Mucosa of gallbladder (tissue), 1 donor: ENCODE measurements around the gene RASSF4. TPM values are rescaled to one million over a fixed set of nuclear protein-coding genes. Genes with fewer than 3 reads are reported as not detected.

ENCODE experiments used
- DNase-seq: peaks from one replicate; pipeline ENCODE4 v3.0.0-alpha.2; 2020; ENCODE audit warnings: low spot score
- total RNA-seq: library from RNA; stranded (reverse); gene quantifications from one replicate; pipeline ENCODE4 v1.2.1, GENCODE V29; 2021
- donor health status: DM: no; HTN: no; CAD: no.

RASSF4 gene
- total RNA-seq, 1 donor from 2014 or later = 41.9 TPM

GRCh38 chr10:44928462-44928861 lies 31.1 kb upstream of the RASSF4 start:
- DNase-seq = no peak

DNA sequence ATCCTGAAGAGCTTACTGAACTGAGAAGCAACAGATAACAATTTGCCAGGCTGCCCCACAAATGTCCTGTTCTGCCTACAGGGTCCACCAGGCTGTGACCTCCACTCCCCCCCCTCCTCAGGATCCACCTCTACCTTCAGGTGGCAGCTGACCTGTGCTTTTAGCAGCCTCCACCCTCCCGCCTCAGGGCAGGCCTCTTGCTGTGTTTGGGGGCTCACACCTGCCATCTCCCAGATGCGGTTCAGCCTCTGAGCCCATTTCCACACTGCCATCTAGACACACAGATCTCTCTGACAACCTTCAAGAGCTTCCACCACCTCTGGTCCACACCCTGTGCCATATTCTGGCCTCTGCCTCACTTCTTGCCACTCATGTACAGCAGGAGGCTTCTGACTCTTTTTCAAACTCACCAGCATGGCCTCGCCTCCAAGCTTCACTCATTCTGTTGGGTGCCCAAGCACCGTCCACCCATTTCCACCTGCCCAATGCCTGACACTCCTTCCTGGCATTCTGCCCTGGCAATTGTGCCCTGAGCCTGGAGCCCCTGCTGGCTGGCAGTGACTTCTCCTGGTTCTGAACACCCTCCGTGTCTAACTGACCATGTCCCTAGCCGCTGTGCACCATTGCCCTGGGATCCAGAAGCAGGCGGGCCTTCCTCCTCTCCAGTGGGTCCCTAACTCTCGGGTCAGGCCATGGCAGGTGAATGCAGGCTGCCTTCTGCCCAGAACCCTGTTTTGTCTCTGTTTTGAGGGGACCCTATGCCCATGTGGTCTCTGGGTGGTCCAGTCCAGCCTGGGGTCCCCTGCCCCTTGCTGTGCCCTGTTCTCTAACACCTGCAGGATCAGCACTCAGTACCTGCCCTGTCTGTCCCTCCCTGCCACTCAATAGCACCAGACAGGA lies 30.0 kb upstream of the RASSF4 start:
- no peak for DNase-seq

- no peak for DNase-seq
These were observed 28.5 kb upstream of the RASSF4 start for GRCh38 chr10:44930904-44931620.

DNA sequence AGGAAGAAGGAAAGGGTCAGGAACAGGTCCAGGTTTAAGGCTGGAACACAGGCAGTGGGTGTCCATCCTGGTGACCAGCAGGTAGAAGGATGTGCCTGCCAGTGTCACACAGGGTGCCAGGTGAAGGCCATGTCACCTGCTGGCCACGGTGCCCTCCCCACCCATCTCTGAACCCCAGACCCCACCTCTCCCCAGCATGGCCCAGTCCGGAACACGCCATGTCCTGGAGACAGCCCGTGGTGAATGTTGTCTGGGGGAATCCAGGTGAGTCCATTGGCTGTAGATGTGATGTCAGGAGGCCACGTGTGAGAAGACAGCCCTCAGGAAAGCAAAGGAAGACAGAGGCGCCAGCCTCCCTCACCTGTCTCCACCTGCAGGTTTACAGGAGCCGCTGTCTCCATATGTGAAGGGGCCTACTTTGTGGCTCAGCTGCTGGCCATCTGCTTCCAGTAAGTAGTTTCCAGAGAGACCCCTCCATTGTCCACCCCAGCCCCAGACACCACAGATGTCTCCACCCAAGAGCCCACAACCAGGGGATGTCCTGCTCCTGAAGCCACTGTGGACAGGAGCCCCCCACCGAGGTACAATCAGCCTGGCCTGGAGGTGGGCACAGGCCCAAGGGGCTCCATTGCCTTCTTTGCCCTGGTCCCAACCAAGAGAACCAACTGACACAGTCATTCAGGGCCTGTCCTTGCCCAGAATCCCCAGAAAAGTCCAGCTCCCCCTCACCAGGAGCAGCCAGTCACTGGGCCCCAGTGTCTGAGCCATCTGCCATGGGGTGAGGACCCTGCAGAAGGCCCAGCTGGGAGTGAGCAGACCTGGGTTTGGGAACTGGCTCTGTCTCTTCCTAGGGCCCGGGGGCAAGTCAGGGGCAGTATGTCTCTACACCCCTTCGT lies 27.7 kb upstream of the RASSF4 start:
- DNase-seq = no peak

DNA sequence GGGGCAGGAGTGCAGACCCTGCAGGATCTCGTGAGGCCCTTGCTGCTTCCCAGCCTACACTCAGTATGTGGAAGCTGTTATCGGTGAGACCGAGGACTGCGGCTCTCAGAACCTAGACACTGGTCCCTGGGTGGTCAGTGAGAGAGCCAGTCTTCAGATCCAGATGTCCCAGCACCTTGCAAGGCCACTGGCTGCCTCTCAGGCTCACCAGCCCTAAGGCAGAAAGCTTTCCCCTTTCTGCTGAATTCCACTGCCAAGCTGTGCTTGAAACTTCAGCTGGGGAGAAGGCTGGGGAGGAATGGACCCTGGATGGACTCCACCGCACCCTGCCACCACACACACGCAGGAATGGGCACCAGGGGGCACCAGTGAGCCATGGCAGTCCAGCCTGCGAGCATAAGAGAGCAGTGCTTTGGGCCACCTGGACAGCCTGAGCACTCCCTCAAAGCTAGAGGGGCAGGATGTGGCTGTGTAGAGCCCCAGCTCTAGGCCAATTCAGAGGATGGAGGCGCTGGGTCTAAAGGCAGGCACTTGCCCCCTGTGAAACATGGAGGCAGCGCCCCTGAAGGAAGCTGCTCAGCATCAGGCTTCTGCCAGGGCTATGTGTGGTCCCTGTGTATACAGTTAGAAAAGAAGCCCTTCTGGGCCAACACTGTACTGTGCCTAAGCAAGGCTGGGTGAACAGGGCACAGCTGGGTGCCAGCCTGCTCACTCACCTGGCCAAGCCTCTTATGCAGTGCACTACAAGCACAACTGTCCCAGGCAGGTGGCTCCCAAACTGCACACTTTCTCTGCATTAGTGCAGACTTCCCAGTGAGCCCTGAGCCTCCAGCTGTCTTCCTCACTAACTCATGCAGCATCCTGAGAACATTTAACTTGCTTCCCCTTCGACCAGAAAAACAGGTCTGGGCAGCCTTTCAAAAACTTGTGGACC lies 26.8 kb upstream of the RASSF4 start:
- DNase-seq = peak; percentile 90

GRCh38 chr10:44933451-44934321 lies 25.9 kb upstream of the RASSF4 start:
- DNase-seq = no peak

DNA sequence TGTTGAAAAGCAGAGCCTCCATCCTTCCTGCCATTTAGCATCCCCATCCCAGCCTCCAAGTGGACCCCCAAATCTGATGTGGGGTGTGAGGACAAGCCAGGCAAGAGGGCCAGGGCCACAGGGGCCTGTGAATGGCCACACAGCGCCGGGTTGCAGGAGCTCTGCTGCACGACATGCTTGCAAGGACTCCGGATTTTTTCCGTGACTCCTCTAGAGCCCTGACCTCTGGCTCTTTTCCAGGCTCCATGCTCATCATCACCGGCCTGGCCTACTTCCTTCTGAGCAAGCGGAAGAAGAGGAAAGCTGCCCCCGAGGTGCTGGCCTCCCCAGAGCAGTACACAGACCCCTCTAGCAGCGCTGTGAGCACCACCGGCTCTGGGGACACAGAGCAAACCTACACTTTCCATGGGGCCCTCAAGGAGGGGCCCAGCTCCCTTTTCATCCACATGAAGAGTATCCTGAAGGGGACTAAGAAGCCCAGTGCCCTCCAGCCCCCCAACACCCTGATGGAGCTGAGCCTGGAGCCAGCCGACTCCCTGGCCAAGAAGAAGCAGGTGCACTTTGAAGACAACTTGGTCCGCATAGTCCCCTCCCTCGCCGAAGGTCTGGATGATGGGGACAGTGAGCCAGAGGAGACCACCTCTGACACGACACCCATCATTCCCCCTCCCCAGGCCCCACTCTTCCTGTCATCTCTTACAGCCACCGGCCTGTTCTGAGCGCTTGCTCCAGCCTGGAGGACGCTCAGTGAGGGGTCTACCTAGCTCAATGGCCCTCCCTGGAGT lies 25.0 kb upstream of the RASSF4 start:
- DNase-seq = no peak

DNA sequence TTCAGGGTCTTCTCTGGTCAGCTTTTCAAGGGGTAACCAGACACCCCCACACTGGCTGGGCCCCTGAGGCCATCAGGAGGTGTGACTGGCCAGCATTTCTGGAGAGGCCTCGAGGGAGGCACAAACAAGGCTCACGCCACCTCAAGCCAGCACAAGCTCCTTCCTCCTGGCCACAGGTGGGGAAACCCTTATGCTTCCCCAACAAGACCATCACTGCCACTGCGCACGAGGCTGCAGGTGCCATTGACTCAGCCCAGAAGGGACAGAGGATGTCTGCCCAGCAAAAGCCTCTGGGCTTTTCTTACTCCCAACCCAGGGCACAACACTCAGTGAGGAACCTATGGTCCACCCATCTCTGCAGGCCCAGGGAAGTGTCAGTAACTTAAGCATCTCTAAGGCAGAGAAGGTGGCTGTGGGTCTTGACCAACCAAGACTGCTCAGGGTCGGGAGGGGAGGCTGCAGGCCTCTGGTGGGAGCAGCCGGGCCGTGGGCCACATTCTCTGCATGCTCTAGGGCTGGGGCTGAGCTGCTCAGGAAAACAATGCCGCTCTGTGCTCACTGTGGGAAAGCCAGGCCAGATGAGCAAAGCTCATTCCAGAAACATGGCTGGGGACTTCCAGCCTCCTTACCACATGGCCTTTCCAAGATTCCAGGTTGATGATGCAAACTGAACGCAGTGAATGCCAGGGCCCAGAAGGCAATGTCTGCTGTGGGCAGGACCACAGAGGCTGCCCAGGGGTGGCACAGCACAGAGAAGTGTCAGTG lies 24.2 kb upstream of the RASSF4 start:
- peak; percentile 50 for DNase-seq

DNA sequence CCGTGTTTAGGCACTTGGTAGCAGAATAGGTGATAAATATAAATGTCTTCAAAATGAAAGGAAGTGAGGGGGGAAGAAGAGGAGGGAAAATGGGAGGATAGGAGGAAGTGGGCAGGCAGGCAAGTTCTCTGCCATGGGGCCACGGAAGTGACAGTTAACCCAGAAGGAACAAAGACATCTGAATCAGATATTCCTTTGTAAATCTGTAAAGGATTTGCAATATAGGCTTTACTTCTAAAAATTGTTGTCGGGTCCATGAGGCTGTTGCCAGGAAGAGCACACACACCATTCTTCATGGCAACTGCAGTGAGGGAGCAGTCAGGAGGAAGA lies 23.7 kb upstream of the RASSF4 start:
- no peak for DNase-seq

- no peak for DNase-seq
These were observed 23.2 kb upstream of the RASSF4 start for GRCh38 chr10:44936314-44936975.

DNA sequence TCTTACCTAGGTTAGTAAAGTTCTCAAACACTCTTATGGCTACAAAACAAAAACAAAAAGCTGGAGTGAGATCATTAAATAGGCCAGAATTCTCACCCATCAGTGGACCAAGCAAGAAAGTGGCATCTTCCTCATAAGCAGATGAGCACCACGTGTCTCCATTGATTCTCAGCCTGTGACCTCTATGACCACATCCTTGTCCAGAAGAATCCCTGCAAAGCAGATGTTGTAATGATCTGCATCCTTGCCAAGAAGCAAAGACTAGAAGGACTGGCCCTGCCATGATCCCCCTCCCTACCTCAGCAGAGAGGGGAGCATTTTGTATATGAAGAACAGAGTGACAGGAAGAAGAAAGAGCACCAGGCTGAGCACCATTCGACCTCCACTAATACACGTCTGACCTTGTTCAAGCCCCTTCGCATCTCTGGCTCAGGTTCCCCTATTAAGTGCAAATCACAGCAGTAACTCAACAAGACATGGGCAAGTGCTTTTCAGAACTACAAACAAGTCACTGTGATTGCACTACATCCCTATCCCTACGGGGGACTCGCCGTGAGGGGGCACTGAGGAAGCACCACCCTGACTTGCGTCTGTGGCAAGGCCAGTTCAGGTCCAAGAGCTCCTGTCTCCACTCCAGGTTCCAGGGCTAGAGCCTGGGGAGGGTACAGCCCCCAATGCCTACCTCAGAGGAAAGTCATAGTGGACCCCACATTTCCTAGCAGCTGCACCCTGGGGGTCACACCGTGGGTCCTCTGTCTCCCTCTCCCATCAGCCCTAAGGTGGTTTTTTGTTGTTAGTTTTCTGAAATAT lies 22.2 kb upstream of the RASSF4 start:
- no peak for DNase-seq

DNA sequence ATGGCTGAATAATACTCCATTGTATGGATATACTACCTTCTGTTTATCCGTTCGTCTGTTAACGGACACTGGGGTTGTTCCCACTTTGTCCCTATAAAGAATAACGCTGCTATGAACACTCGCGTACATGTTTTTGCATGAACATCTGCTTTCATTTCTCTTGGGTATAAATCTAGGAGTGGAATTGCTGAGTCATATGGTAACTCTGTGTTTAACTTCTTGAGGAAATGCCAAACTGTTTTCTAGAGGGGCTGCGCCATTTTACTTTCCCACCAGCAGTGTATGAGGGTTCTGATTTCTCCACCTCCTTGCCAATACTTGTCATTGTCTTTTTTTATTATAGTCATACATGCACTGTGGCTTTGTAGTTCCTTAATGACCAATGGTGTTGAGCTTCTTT lies 20.6 kb upstream of the RASSF4 start:
- no peak for DNase-seq

DNA sequence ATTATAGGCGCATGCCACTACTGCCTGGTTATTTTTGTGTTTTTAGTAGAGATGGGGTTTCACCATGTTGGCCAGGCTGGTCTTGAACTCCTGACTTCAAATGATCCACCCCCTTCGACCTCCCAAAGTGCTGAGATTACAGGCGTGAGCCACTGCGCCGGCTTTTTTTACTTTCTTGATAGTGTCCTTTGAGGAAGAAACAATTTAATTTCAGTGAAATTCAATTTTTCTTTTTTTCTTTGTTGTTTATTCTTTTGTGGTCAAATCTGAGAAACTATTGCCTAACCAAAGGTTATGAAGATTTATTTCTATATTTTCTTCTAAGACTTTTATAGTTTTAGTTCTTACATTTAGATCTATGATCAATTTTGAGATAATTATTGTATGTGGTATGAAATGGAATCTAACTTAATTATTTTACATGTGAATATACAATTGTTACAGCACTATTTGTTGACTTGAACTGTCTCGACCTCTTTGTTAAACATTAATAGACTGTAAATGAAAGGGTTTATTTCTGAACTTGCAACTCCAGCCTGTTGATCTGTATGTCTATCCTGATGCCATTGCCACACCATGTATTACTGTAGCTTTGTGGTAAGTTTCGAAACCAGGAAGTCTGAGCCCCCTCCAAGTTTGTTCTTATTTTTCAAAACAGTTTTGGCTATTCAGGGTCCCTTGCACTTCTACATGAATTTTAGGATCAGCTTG lies 19.8 kb upstream of the RASSF4 start:
- DNase-seq = no peak

- no peak for DNase-seq
These were observed 15.2 kb upstream of the RASSF4 start for GRCh38 chr10:44944354-44944753.

DNA sequence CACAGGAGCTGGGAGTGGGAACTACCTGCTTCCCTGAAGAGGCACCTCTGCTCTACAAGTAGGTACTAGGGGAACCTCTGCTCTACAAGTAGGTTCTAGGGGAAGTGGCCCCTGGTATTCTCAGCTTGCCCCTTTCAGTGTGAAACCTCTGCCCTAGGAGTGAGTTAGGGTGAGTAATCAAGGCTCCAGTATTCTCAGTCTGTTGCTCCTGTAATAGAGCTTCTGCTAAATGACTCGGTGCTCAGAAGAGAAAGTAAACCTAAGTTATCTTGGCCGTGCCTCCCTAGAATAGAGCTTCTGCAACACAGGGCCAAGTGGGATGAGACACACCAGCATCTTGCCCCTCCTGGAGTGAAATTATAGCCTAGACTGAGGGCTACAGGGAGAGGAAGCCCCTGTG lies 13.4 kb upstream of the RASSF4 start:
- DNase-seq = no peak

GRCh38 chr10:44947371-44948152 lies 12.0 kb upstream of the RASSF4 start:
- no peak for DNase-seq
